Liver (tissue), 3 donors: ENCODE measurements around the gene SLC8A3.

Experiments
- FOXA1 ChIP-seq: IDR thresholded peaks from 2 replicates; pipeline ENCODE4 v1.6.1; 2016; ENCODE audit warnings: antibody characterized with exemption
- GABPA ChIP-seq, 2 donors: IDR thresholded peaks in 1 of 2; conservative IDR thresholded peaks in 1 of 2; 2 replicates each; pipeline ENCODE4 v1.6.1; 2016; ENCODE audit warnings: antibody characterized with exemption in 2 of 2, mild to moderate bottlenecking in 1 of 2, moderate library complexity in 1 of 2
- JUND ChIP-seq, 2 donors: IDR thresholded peaks; 2 replicates each; pipeline ENCODE4 v1.6.1; 2016; ENCODE audit warnings: antibody characterized with exemption in 2 of 2
- RAD21 ChIP-seq, 2 donors: IDR thresholded peaks; 2 replicates each; pipeline ENCODE4 v1.6.1; 2016; ENCODE audit warnings: antibody characterized with exemption in 2 of 2, mild to moderate bottlenecking in 2 of 2
- RXRA ChIP-seq, 2 donors: IDR thresholded peaks; 2 replicates each; pipeline ENCODE4 v1.6.1; 2017 to 2018; ENCODE audit warnings: antibody characterized with exemption in 2 of 2, mild to moderate bottlenecking in 1 of 2
- SP1 ChIP-seq: IDR thresholded peaks from 2 replicates; pipeline ENCODE4 v1.6.1; 2018; ENCODE audit warnings: antibody characterized with exemption, mild to moderate bottlenecking
- TAF1 ChIP-seq: conservative IDR thresholded peaks from 2 replicates; pipeline ENCODE4 v1.6.1; 2016; ENCODE audit warnings: antibody characterized with exemption, mild to moderate bottlenecking
- YY1 ChIP-seq: IDR thresholded peaks from 2 replicates; pipeline ENCODE4 v1.6.1; 2016; ENCODE audit warnings: antibody characterized with exemption, mild to moderate bottlenecking
- ZBTB33 ChIP-seq: IDR thresholded peaks from 2 replicates; pipeline ENCODE4 v1.6.1; 2016; ENCODE audit warnings: antibody characterized with exemption
- TF ChIP-seq, protein P1 (sequence below): fragments of 150-350 bp; IDR thresholded peaks from 2 replicates; pipeline ENCODE4 v1.5.1; 2017; ENCODE audit warnings: improper control_type of control experiment, low read depth, low read length; ENCODE audit not compliant: missing input control
- TF ChIP-seq, protein P2 (sequence below): IDR thresholded peaks from 2 replicates; pipeline ENCODE4 v1.6.1; 2016; ENCODE audit warnings: antibody characterized with exemption
- TF ChIP-seq, protein P3 (sequence below): IDR thresholded peaks from 2 replicates; pipeline ENCODE4 v1.6.1; 2016; ENCODE audit warnings: antibody characterized with exemption, mild to moderate bottlenecking
- donor health status: healthy.
- donor health status: healthy.

DNA sequence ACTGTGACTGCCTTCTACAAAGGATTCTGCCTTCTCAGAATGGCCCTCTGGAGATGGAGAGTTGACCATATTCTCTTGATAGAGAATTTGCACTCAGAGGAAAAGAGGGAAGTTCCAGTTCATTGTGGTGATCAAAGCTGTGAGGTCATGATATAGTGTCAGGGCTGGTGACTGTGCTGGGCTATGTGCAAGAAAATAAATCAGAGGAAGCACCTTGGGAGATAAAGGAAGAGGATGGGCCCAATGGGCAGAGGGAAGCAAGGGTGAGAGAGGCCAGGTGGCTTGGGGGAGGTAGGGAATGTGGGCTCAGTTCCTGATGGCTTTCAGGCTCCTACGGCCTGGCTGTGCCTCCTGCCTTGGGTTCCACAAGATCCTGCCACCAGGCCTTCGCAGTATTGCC lies 145.8 kb downstream of the SLC8A3 start:
- TF ChIP-seq, protein P1, sequence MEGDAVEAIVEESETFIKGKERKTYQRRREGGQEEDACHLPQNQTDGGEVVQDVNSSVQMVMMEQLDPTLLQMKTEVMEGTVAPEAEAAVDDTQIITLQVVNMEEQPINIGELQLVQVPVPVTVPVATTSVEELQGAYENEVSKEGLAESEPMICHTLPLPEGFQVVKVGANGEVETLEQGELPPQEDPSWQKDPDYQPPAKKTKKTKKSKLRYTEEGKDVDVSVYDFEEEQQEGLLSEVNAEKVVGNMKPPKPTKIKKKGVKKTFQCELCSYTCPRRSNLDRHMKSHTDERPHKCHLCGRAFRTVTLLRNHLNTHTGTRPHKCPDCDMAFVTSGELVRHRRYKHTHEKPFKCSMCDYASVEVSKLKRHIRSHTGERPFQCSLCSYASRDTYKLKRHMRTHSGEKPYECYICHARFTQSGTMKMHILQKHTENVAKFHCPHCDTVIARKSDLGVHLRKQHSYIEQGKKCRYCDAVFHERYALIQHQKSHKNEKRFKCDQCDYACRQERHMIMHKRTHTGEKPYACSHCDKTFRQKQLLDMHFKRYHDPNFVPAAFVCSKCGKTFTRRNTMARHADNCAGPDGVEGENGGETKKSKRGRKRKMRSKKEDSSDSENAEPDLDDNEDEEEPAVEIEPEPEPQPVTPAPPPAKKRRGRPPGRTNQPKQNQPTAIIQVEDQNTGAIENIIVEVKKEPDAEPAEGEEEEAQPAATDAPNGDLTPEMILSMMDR, result no peak
- TF ChIP-seq TAF1 (no peak), GABPA (IDR thresholded peaks at IDR 0.05 in 1 of 2, conservative IDR thresholded peaks at IDR 0.05 in 1 of 2) (no peak), YY1 (no peak), JUND (IDR thresholded peaks at IDR 0.05) (no peak), RXRA (IDR thresholded peaks at IDR 0.05) (no peak), RAD21 (IDR thresholded peaks at IDR 0.05) (no peak), ZBTB33 (no peak), SP1 (no peak), FOXA1 (no peak)
- TF ChIP-seq, protein P2, sequence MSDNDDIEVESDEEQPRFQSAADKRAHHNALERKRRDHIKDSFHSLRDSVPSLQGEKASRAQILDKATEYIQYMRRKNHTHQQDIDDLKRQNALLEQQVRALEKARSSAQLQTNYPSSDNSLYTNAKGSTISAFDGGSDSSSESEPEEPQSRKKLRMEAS, result no peak
- TF ChIP-seq, protein P3, sequence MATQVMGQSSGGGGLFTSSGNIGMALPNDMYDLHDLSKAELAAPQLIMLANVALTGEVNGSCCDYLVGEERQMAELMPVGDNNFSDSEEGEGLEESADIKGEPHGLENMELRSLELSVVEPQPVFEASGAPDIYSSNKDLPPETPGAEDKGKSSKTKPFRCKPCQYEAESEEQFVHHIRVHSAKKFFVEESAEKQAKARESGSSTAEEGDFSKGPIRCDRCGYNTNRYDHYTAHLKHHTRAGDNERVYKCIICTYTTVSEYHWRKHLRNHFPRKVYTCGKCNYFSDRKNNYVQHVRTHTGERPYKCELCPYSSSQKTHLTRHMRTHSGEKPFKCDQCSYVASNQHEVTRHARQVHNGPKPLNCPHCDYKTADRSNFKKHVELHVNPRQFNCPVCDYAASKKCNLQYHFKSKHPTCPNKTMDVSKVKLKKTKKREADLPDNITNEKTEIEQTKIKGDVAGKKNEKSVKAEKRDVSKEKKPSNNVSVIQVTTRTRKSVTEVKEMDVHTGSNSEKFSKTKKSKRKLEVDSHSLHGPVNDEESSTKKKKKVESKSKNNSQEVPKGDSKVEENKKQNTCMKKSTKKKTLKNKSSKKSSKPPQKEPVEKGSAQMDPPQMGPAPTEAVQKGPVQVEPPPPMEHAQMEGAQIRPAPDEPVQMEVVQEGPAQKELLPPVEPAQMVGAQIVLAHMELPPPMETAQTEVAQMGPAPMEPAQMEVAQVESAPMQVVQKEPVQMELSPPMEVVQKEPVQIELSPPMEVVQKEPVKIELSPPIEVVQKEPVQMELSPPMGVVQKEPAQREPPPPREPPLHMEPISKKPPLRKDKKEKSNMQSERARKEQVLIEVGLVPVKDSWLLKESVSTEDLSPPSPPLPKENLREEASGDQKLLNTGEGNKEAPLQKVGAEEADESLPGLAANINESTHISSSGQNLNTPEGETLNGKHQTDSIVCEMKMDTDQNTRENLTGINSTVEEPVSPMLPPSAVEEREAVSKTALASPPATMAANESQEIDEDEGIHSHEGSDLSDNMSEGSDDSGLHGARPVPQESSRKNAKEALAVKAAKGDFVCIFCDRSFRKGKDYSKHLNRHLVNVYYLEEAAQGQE, result no peak
